K562 (cell line): Measurements from ENCODE around the gene AKAP12. TPM values are rescaled to one million over a fixed set of nuclear protein-coding genes. Genes with fewer than 3 reads are reported as not detected.

ENCODE experiments used
- ATAC-seq: fragments of 200-7000 bp; cut with Tn5 transposase; 3 replicates; pipeline ENCODE4 v1.9.1; 2020; ENCODE audit warnings: moderate library complexity
- BruUV-seq: library from RNA; stranded (reverse); fragments of 400-500 nt; replicated peaks from 2 replicates; lab custom pipeline; 2021; lab: Mats Ljungman, UMichigan
- CTCF ChIA-PET: fragments of 300-600 bp; formaldehyde crosslinking; extraction: SDS; loops from one replicate; lab custom pipeline; 2021; ENCODE audit warnings: low intra/inter-chr PET ratio; lab: Yijun Ruan, JAX
- POLR2A ChIA-PET: fragments of 300-600, 350-650 bp; sonication (Branson Sonifier 250); formaldehyde crosslinking; extraction: SDS; loops from one replicate; lab custom pipeline; 2021; ENCODE audit warnings: antibody characterized with exemption, inconsistent platforms; lab: Yijun Ruan, JAX
- DNase-seq, 4 experiments: peaks; one replicate each; pipeline versions ENCODE4 v3.0.0 to v3.0.0-alpha.2; 2011 to 2018; ENCODE audit warnings: low spot score in 3 of 4, mixed read lengths in 3 of 4; ENCODE audit errors: extremely low read depth in 1 of 4
- FAIRE-seq: peaks from 2 replicates; lab custom pipeline; 2011; peaks lifted over from hg19 to GRCh38; lab: Jason Lieb, UNC
- H2AFZ ChIP-seq: 2 replicates; pipeline ENCODE4 v1.6.0; 2011; ENCODE audit warnings: low read depth, low read length, control low read depth, inconsistent platforms
- H3K27ac ChIP-seq: fragments of 200-600 bp; 3 replicates; pipeline ENCODE4 v1.8.0; 2011; ENCODE audit warnings: low read depth, mild to moderate bottlenecking, control low read depth, inconsistent platforms, low read length, moderate library complexity, mixed read lengths; ENCODE audit errors: extremely low read depth
- H3K27me3 ChIP-seq, 2 experiments: fragments of 300-600 bp in 1 of 2; 2 replicates in 1 of 2; 3 replicates in 1 of 2; pipeline versions ENCODE4 v1.6.0 to v1.8.0; 2011; ENCODE audit warnings: inconsistent platforms in 2 of 2, low read length in 2 of 2, mild to moderate bottlenecking in 1 of 2, mixed read lengths in 1 of 2, moderate library complexity in 1 of 2; ENCODE audit not compliant: control insufficient read depth in 2 of 2, insufficient read depth in 2 of 2
- H3K36me3 ChIP-seq: fragments of 300-600 bp; 3 replicates; pipeline ENCODE4 v1.8.0; 2011; ENCODE audit warnings: mild to moderate bottlenecking, low read length, inconsistent platforms; ENCODE audit not compliant: control insufficient read depth, insufficient read depth
- H3K4me1 ChIP-seq, 2 experiments: fragments of 200-600 bp in 1 of 2; replicated peaks in 1 of 2; 2 replicates in 1 of 2; 3 replicates in 1 of 2; pipeline versions ENCODE4 v1.5.1 to v1.8.0; 2011; ENCODE audit warnings: inconsistent platforms in 2 of 2, low read length in 2 of 2, mild to moderate bottlenecking in 1 of 2, mixed read lengths in 1 of 2, moderate library complexity in 1 of 2; ENCODE audit not compliant: control insufficient read depth in 2 of 2, insufficient read depth in 2 of 2
- H3K4me2 ChIP-seq: 2 replicates; pipeline ENCODE4 v1.6.1; 2011; ENCODE audit warnings: low read length, control low read depth, inconsistent platforms, mixed read lengths; ENCODE audit not compliant: insufficient read depth
- H3K4me3 ChIP-seq: fragments of 200-600 bp; sonication (generic), shearing (Covaris generic); 2 replicates; pipeline ENCODE4 v1.5.1; 2016; ENCODE audit warnings: control low read depth, inconsistent platforms
- H3K79me2 ChIP-seq: fragments of 200-600 bp; 3 replicates; pipeline ENCODE4 v1.8.0; 2011; ENCODE audit warnings: low read length, inconsistent platforms; ENCODE audit not compliant: control insufficient read depth, insufficient read depth
- H3K9ac ChIP-seq, 2 experiments: 2 replicates each; pipeline versions ENCODE4 v1.6.0 to v1.6.1; 2011; ENCODE audit warnings: low read depth in 2 of 2, low read length in 2 of 2, control low read depth in 1 of 2, inconsistent platforms in 1 of 2, mild to moderate bottlenecking in 1 of 2, mixed read lengths in 1 of 2; ENCODE audit not compliant: insufficient read depth in 1 of 2
- H3K9me1 ChIP-seq: one replicate; pipeline ENCODE4 v1.6.0; 2011; ENCODE audit warnings: inconsistent platforms, mild to moderate bottlenecking, low read length, moderate library complexity; ENCODE audit not compliant: control insufficient read depth, insufficient read depth
- H3K9me3 ChIP-seq: replicated peaks from 2 replicates; pipeline ENCODE4 v1.5.1; 2011; ENCODE audit warnings: low read depth, low read length, inconsistent platforms; ENCODE audit not compliant: control insufficient read depth, insufficient read depth
- H4K20me1 ChIP-seq: replicated peaks from 2 replicates; pipeline ENCODE4 v1.6.1; 2011; ENCODE audit warnings: low read length, inconsistent platforms, mixed read lengths; ENCODE audit not compliant: control insufficient read depth, insufficient read depth
- CREB1 ChIP-seq, 2 experiments: sonication (generic) in 1 of 2; formaldehyde crosslinking in 1 of 2; IDR thresholded peaks; 2 replicates each; pipeline versions ENCODE4 v1.6.1 to v1.8.0; 2012 to 2022; ENCODE audit warnings: inconsistent platforms in 1 of 2, mild to moderate bottlenecking in 1 of 2, missing genetic modification reagents in 1 of 2, moderate library complexity in 1 of 2
- GTF2A2 ChIP-seq: IDR thresholded peaks from 2 replicates; pipeline ENCODE4 v1.6.1; 2016; ENCODE audit warnings: mild to moderate bottlenecking, missing genetic modification characterization, missing compliant biosample characterization
- KDM1A ChIP-seq, 2 experiments: fragments of 450-650 bp; IDR thresholded peaks; 2 replicates each; pipeline ENCODE4 v1.6.1; 2016; ENCODE audit warnings: mild to moderate bottlenecking in 2 of 2
- SMARCB1 ChIP-seq: IDR thresholded peaks from 2 replicates; pipeline ENCODE4 v1.6.1; 2011; ENCODE audit warnings: improper control_type of control experiment, low read depth; ENCODE audit not compliant: insufficient read length
- SP1 ChIP-seq: sonication (generic); formaldehyde crosslinking; IDR thresholded peaks from 2 replicates; pipeline ENCODE4 v1.8.1; 2022; ENCODE audit warnings: mild to moderate bottlenecking, missing genetic modification reagents
- ZBED1 ChIP-seq: IDR thresholded peaks from 2 replicates; pipeline ENCODE4 v1.6.1; 2014
- ZNF316 ChIP-seq: fragments of 450-650 bp; IDR thresholded peaks from 2 replicates; pipeline ENCODE4 v1.6.1; 2016
- ZNF644 ChIP-seq: fragments of 200-800 bp; sonication (Bioruptor generic); IDR thresholded peaks from 2 replicates; pipeline ENCODE4 v1.6.1; 2016; ENCODE audit warnings: low read depth, missing genetic modification characterization, missing compliant biosample characterization
- ZNF766 ChIP-seq: fragments of 200-800 bp; sonication (Bioruptor generic); conservative IDR thresholded peaks from 2 replicates; pipeline ENCODE4 v1.6.1; 2016; ENCODE audit warnings: missing genetic modification characterization, missing compliant biosample characterization
- WGBS: fragments of 100-300 bp; shearing (Covaris generic); methylation state at CpG from one replicate; pipeline ENCODE4 v1.1.6; 2016; ENCODE audit warnings: low coverage, mixed read lengths; ENCODE audit not compliant: insufficient coverage; ENCODE audit errors: missing lambda C conversion rate; 5-methylcytosine and 5-hydroxymethylcytosine counted together
- in situ Hi-C: fragments of 300-500 bp; cut with MboI; formaldehyde crosslinking; loops from 4 replicates; pipeline ENCODE4 v1.15.0; 2018; ENCODE audit warnings: inconsistent platforms, mixed read lengths
- intact Hi-C: fragments of 100-400 bp; cut with micrococcal nuclease; formaldehyde crosslinking; loops from 2 replicates; pipeline ENCODE4 v1.14.2; 2022
- polyA plus RNA-seq, 8 experiments: library from polyadenylated mRNA; depleted of rRNA in 4 of 8; stranded (reverse) in 5 of 8; unstranded in 3 of 8; fragments of >200 nt; fragmentation: Nextera tagmentation in 2 of 8; fragmentation: Illumina TruSeq in 1 of 8; extraction: Ambion mirVana in 2 of 8; extraction: Trizol in 1 of 8; gene quantifications; 2 replicates each; pipeline versions ENCODE4 v1.2.1 to v1.2.3, GENCODE V29; 2011 to 2014; ENCODE audit warnings: inconsistent platforms in 1 of 8, missing spikeins in 1 of 8
- total RNA-seq, 7 experiments: library from RNA; depleted of rRNA in 6 of 7; stranded (reverse); fragments of >200 nt in 6 of 7; fragmentation: Illumina TruSeq in 2 of 7; extraction: Trizol in 2 of 7; gene quantifications; 2 replicates each; pipeline versions ENCODE4 v1.2.1 to v1.2.3, GENCODE V29; 2011 to 2021; ENCODE audit warnings: low replicate concordance in 1 of 7
- TF ChIP-seq, protein P1 (sequence below), 2 experiments: fragments of 450-650 bp; formaldehyde crosslinking in 1 of 2; IDR thresholded peaks; 2 replicates each; pipeline versions ENCODE4 v1.4.0 to v1.6.1; 2014 to 2020; ENCODE audit warnings: mild to moderate bottlenecking in 2 of 2, borderline replicate concordance in 1 of 2, low read depth in 1 of 2

Gene AKAP12
- total and polyA plus RNA-seq, 9 of the 15 experiments (the other 6 are each of a cell fraction or from before 2014, with no cell fraction given), result 0.08 to 2.0 (median 0.62) TPM

DNA sequence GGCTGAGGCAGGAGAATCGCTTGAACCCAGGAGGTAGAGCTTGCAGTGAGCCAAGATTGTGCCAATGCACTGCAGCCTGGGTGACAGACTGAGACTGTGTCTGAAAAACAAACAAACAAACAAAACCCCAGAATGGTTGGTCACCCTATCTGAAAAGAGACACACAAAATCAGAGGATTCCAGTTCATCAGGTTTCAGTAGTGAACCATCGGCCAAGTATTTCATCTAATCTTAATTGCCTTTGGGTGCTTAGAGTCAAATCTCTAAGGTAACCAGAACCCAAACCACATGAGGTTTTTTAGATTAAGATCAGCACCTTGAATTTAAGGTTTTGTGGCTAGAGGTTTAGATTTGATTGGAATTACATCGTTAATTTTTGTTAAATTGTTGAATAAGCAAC lies 159.9 kb downstream of the AKAP12 start:
- peaks cover 90% of the 10 kb centered on the region for H3K79me2 ChIP-seq
- intact Hi-C loops, result no loop called here
- H3K4me1 ChIP-seq, result peaks cover 0 to 5% of the 10 kb centered on the region in 2 experiments; a peak in 1 of 5 replicates
- no peak for ATAC-seq
- FAIRE-seq, result no peak
- no peak for DNase-seq
- H3K9ac ChIP-seq, result no peak overlapping the region
- peaks cover 72% of the 10 kb centered on the region for H3K36me3 ChIP-seq
- H2AFZ ChIP-seq, result no peak overlapping the region
- H3K27me3 ChIP-seq, result no peaks in the 10 kb centered on the region
- POLR2A ChIA-PET, result interaction anchor here (0.6 to 1.4 kb wide), 3 partner anchors 10 to 52 kb away, joined by 3 to 9 read pairs (median 3); no protein-coding TSS in a partner anchor
- TF ChIP-seq CREB1 (IDR thresholded peaks at IDR 0.05) (no peak), CREB1 (CRISPR knock-in tag; IDR thresholded peaks at IDR 0.05) (no peak), SMARCB1 (no peak), ZNF766 (no peak), ZNF644 (no peak), SP1 (CRISPR knock-in tag) (no peak), GTF2A2 (tag) (no peak), ZNF316 (peak; percentile 40; the same call in 1 of the 2 replicates), KDM1A (IDR thresholded peaks at IDR 0.05) (peak; percentile 56 to 65; a peak in 3 of 4 replicates), ZBED1 (no peak)
- TF ChIP-seq, protein P1, sequence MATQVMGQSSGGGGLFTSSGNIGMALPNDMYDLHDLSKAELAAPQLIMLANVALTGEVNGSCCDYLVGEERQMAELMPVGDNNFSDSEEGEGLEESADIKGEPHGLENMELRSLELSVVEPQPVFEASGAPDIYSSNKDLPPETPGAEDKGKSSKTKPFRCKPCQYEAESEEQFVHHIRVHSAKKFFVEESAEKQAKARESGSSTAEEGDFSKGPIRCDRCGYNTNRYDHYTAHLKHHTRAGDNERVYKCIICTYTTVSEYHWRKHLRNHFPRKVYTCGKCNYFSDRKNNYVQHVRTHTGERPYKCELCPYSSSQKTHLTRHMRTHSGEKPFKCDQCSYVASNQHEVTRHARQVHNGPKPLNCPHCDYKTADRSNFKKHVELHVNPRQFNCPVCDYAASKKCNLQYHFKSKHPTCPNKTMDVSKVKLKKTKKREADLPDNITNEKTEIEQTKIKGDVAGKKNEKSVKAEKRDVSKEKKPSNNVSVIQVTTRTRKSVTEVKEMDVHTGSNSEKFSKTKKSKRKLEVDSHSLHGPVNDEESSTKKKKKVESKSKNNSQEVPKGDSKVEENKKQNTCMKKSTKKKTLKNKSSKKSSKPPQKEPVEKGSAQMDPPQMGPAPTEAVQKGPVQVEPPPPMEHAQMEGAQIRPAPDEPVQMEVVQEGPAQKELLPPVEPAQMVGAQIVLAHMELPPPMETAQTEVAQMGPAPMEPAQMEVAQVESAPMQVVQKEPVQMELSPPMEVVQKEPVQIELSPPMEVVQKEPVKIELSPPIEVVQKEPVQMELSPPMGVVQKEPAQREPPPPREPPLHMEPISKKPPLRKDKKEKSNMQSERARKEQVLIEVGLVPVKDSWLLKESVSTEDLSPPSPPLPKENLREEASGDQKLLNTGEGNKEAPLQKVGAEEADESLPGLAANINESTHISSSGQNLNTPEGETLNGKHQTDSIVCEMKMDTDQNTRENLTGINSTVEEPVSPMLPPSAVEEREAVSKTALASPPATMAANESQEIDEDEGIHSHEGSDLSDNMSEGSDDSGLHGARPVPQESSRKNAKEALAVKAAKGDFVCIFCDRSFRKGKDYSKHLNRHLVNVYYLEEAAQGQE (IDR thresholded peaks at IDR 0.05; ENCODE audit: borderline replicate concordance), result no peak
- TF ChIP-seq, protein P1 (CRISPR knock-in tag; IDR thresholded peaks at IDR 0.05; ENCODE audit: low read depth), result no peak
- peaks cover 5% of the 10 kb centered on the region for H3K9me1 ChIP-seq
- in situ Hi-C loops, result loop anchor here (25.0 kb wide), 1 partner anchor 1588 kb away; the partner anchor contains the start of gene FBXO5
- H4K20me1 ChIP-seq, result no peaks in the 10 kb centered on the region; the same call in 1 of the 2 replicates
- no peak overlapping the region for H3K4me3 ChIP-seq
- H3K4me2 ChIP-seq, result no peak overlapping the region
- no peak overlapping the region for H3K27ac ChIP-seq
- WGBS, result 46% methylated on average over 3 of the region's 3 CpGs
- no peaks in the 10 kb centered on the region for H3K9me3 ChIP-seq
- BruUV-seq, result no TSS peak
- CTCF ChIA-PET, result no interaction called here
